Smooth muscle cell (in vitro differentiated cells): ENCODE results near the gene CBX7. TPM values are rescaled to one million over a fixed set of nuclear protein-coding genes. Genes with fewer than 3 reads are reported as not detected.
A peak's percentile ranks its signal among the peaks of the same experiment; 100 is the strongest.

Experiments used
- DNase-seq: peaks from one replicate; lab custom pipeline; 2025; ENCODE audit not compliant: unreplicated experiment; lab: John Stamatoyannopoulos, UW
- H2AFZ ChIP-seq: fragments of 200-600 bp; sonication (generic); 2 replicates; pipeline ENCODE4 v1.6.0; 2016; ENCODE audit warnings: antibody characterized with exemption, low read depth, mild to moderate bottlenecking
- H3F3A ChIP-seq: fragments of 200-600 bp; sonication (generic); 2 replicates; pipeline ENCODE4 v1.6.0; 2017; ENCODE audit warnings: antibody characterized with exemption, low read depth
- H3K27ac ChIP-seq: fragments of 200-600 bp; sonication (generic); 2 replicates; pipeline ENCODE4 v1.5.1; 2016; ENCODE audit warnings: low read depth, mild to moderate bottlenecking
- H3K27me3 ChIP-seq: fragments of 200-600 bp; sonication (generic); 2 replicates; pipeline ENCODE4 v1.6.1; 2016; ENCODE audit warnings: low read depth, mild to moderate bottlenecking
- H3K36me3 ChIP-seq: fragments of 200-600 bp; sonication (generic); 2 replicates; pipeline ENCODE4 v1.5.1; 2016; ENCODE audit warnings: low read depth
- H3K4me1 ChIP-seq: fragments of 200-600 bp; sonication (generic); 2 replicates; pipeline ENCODE4 v1.5.1; 2016; ENCODE audit warnings: low read depth
- H3K4me2 ChIP-seq: fragments of 200-600 bp; sonication (generic); 2 replicates; pipeline ENCODE4 v1.6.0; 2016; ENCODE audit warnings: mild to moderate bottlenecking
- H3K4me3 ChIP-seq: fragments of 200-600 bp; sonication (generic); 2 replicates; pipeline ENCODE4 v1.5.1; 2016; ENCODE audit warnings: mild to moderate bottlenecking
- H3K79me2 ChIP-seq: fragments of 200-600 bp; sonication (generic); 2 replicates; pipeline ENCODE4 v1.6.0; 2016; ENCODE audit warnings: low read depth, mild to moderate bottlenecking
- H3K9ac ChIP-seq: fragments of 200-600 bp; sonication (generic); 2 replicates; pipeline ENCODE4 v1.6.0; 2016; ENCODE audit warnings: low read depth
- H3K9me3 ChIP-seq: fragments of 200-600 bp; sonication (generic); replicated peaks from 2 replicates; pipeline ENCODE4 v1.5.1; 2016; ENCODE audit warnings: low read depth
- H4K20me1 ChIP-seq: fragments of 200-600 bp; sonication (generic); 2 replicates; pipeline ENCODE4 v1.6.0; 2016; ENCODE audit warnings: low read depth
- WGBS: methylation state at CpG from one replicate; pipeline ENCODE4 v1.1.7; 2016; ENCODE audit warnings: low lambda C conversion rate; 5-methylcytosine and 5-hydroxymethylcytosine counted together
- polyA plus RNA-seq: library from polyadenylated mRNA; unstranded; fragments of >200 nt; fragmentation: Nextera tagmentation; extraction: Ambion mirVana; gene quantifications from 2 replicates; pipeline ENCODE4 v1.2.1, GENCODE V29; 2016
- total RNA-seq: library from RNA; depleted of rRNA; stranded (reverse); fragments of >200 nt; gene quantifications from 2 replicates; pipeline ENCODE4 v1.2.3, GENCODE V29; 2014
- TF ChIP-seq, protein P1 (sequence below): fragments of 200-600 bp; sonication (generic); IDR thresholded peaks from 2 replicates; pipeline ENCODE4 v1.5.1; 2017; ENCODE audit warnings: borderline replicate concordance, mild to moderate bottlenecking, antibody characterized with exemption; ENCODE audit not compliant: insufficient read depth, poor library complexity, severe bottlenecking

Gene CBX7
- total and polyA plus RNA-seq, 2 experiments from 2014 or later = 0.40 to 1.7 TPM

DNA sequence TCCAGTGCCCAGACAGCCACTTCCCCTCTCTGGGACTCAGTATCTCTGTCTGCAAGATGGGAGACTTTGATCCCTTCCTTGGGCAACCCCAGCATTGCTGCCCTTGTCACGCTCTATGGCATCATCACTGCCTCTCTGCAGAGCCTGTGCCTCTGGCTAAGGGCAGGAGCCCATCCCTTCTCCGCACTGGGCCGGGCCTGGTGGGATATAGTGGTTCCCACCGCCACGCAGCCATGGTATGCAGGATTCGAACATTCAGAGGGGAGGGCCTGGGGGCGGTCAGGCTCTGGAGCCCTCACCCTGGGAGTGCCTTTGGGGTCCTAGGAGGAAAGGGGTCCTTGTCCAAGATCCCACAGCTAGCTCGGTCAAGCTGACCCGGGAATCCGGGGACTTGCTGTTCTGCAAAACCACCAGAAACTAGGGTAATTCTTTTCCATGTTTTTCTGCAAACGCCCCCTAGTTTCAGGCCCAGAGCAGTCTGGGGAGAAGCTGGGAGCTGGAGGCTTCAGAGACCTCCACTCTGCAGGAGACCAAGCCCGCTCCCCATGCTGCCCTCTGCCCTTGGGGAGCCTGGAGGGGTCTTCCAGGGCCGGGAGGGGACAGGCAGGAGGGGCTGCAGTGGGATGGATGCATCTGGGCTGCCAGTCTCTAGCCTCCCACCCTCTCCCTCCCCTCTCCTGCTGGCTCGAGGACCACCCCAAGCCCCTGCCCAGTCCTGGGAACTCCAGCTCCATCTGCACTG, 24.4 kb upstream of the CBX7 start:
- TF ChIP-seq, protein P1, sequence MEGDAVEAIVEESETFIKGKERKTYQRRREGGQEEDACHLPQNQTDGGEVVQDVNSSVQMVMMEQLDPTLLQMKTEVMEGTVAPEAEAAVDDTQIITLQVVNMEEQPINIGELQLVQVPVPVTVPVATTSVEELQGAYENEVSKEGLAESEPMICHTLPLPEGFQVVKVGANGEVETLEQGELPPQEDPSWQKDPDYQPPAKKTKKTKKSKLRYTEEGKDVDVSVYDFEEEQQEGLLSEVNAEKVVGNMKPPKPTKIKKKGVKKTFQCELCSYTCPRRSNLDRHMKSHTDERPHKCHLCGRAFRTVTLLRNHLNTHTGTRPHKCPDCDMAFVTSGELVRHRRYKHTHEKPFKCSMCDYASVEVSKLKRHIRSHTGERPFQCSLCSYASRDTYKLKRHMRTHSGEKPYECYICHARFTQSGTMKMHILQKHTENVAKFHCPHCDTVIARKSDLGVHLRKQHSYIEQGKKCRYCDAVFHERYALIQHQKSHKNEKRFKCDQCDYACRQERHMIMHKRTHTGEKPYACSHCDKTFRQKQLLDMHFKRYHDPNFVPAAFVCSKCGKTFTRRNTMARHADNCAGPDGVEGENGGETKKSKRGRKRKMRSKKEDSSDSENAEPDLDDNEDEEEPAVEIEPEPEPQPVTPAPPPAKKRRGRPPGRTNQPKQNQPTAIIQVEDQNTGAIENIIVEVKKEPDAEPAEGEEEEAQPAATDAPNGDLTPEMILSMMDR = no peak
- H3K9ac ChIP-seq = no peak overlapping the region
- 89% methylated on average over 13 of the region's 14 CpGs for WGBS
- no peak overlapping the region for H2AFZ ChIP-seq
- H4K20me1 ChIP-seq = no peaks in the 10 kb centered on the region
- peak overlapping the region; percentile 89 for H3K27ac ChIP-seq
- peaks cover 28% of the 10 kb centered on the region for H3K4me1 ChIP-seq
- peaks cover 23% of the 10 kb centered on the region for H3F3A ChIP-seq
- no peak for DNase-seq
- no peaks in the 10 kb centered on the region for H3K79me2 ChIP-seq
- H3K36me3 ChIP-seq = no peaks in the 10 kb centered on the region
- H3K9me3 ChIP-seq = no peaks in the 10 kb centered on the region
- no peak overlapping the region for H3K4me2 ChIP-seq
- H3K4me3 ChIP-seq = no peak overlapping the region
- no peaks in the 10 kb centered on the region for H3K27me3 ChIP-seq

GRCh38 chr22:39176143-39176713, 23.7 kb upstream of the CBX7 start:
- Histone ChIP-seq H2AFZ (no peak overlapping the region), H3F3A (peaks cover 23% of the 10 kb centered on the region), H3K4me1 (peaks cover 30% of the 10 kb centered on the region), H3K27ac (peak overlapping the region; percentile 89), H3K4me3 (no peak overlapping the region), H4K20me1 (no peaks in the 10 kb centered on the region), H3K9ac (no peak overlapping the region), H3K27me3 (no peaks in the 10 kb centered on the region), H3K36me3 (no peaks in the 10 kb centered on the region), H3K9me3 (no peaks in the 10 kb centered on the region), H3K79me2 (no peaks in the 10 kb centered on the region), H3K4me2 (peak overlapping the region; percentile 35)
- TF ChIP-seq, protein P1 = no peak
- DNase-seq = no peak
- 19% methylated on average over 23 of the region's 23 CpGs for WGBS

- Histone ChIP-seq H2AFZ (no peak overlapping the region), H3K36me3 (no peaks in the 10 kb centered on the region), H3K9me3 (no peaks in the 10 kb centered on the region), H3K79me2 (no peaks in the 10 kb centered on the region), H3K27me3 (no peaks in the 10 kb centered on the region), H3K9ac (no peak overlapping the region), H3K4me3 (no peak overlapping the region), H3K4me1 (peaks cover 35% of the 10 kb centered on the region), H3K27ac (peak overlapping the region; percentile 89), H4K20me1 (no peaks in the 10 kb centered on the region), H3K4me2 (peak overlapping the region; percentile 35), H3F3A (peaks cover 23% of the 10 kb centered on the region)
- TF ChIP-seq, protein P1 = no peak
- WGBS = 77% methylated on average over 18 of the region's 18 CpGs
- DNase-seq = no peak
Observed at GRCh38 chr22:39175353-39176142, 23.1 kb upstream of the CBX7 start.
